ENCODE data around the gene KCNJ18. TPM values are rescaled to one million over a fixed set of nuclear protein-coding genes. Genes with fewer than 3 reads are reported as not detected.
"Not testable (repeated sequence)": the region's sequence is repeated elsewhere in the genome, so short reads cannot be mapped to it uniquely, and the experiment has no call there.

KCNJ18 gene
- total RNA-seq, 1 experiment from 2014 or later: not detected

- H3T11ph ChIP-seq (ENCODE audit: low read length); H3K79me1 ChIP-seq (ENCODE audit: insufficient read depth, low read depth, low read length, poor library complexity, severe bottlenecking); H4K91ac ChIP-seq (ENCODE audit: insufficient read length, low read depth, low read length); H3K4me3 Mint-ChIP-seq; H3K27ac ChIP-seq (ENCODE audit: insufficient read length, low read depth, low read length); H2AK5ac ChIP-seq (ENCODE audit: insufficient read length, low read length); H3K27me3 Mint-ChIP-seq (ENCODE audit: low read depth); H3K14ac ChIP-seq (ENCODE audit: insufficient read depth, low read length); H3K27ac Mint-ChIP-seq; H3K23ac ChIP-seq (ENCODE audit: insufficient read length, low read depth, low read length); H3K23me2 ChIP-seq (ENCODE audit: insufficient read length, low read depth, low read length, poor library complexity, severe bottlenecking); H3K4me2 ChIP-seq (ENCODE audit: insufficient read depth, insufficient read length, low read length); H3K9ac ChIP-seq (ENCODE audit: extremely low read depth, insufficient read length, low read length); H3K18ac ChIP-seq (ENCODE audit: insufficient read length, low read depth, low read length); H3K4me1 Mint-ChIP-seq; DNase-seq; H3K56ac ChIP-seq (ENCODE audit: insufficient read length, low read depth, low read length); H2BK20ac ChIP-seq (ENCODE audit: low read depth, low read length, poor library complexity, severe bottlenecking); H3K4me1 ChIP-seq (ENCODE audit: insufficient read depth, low read length); H3K36me3 Mint-ChIP-seq (ENCODE audit: insufficient read depth in 1 of 3, low read depth in 3 of 3); H2BK12ac ChIP-seq (ENCODE audit: insufficient read length, low read depth, low read length); H2BK120ac ChIP-seq (ENCODE audit: low read depth, low read length, poor library complexity, severe bottlenecking); H2BK15ac ChIP-seq (ENCODE audit: low read depth, low read length); H2AFZ ChIP-seq (ENCODE audit: low read length); H4K8ac ChIP-seq (replicated peaks; ENCODE audit: insufficient read length, low read depth, low read length); H3K79me2 ChIP-seq (ENCODE audit: insufficient read depth, low read length); H2BK5ac ChIP-seq (ENCODE audit: insufficient read length, low read length); H3K27me3 ChIP-seq (ENCODE audit: insufficient read depth, low read length); H4K5ac ChIP-seq (ENCODE audit: insufficient read length, low read depth, low read length); H3K4ac ChIP-seq (ENCODE audit: low read depth, low read length); H4K20me1 ChIP-seq (ENCODE audit: control insufficient read depth, insufficient read depth, insufficient read length): not testable (repeated sequence)
- no CpG with 5 or more reads among the region's 4 CpGs for WGBS (ENCODE audit: extremely low coverage, insufficient read length, low lambda C conversion rate)
- H3K9me3 Mint-ChIP-seq: peaks cover 59 to 62% of the 10 kb centered on the region in 2 experiments
- H3K9me3 ChIP-seq (ENCODE audit: control insufficient read depth, low read depth, low read length): peaks cover 35% of the 10 kb centered on the region
These were observed 6.8 kb downstream of the KCNJ18 start for GRCh38 chr17:21699124-21699523.

GRCh38 chr17:21699573-21700236, 7.4 kb downstream of the KCNJ18 start:
- H4K5ac ChIP-seq (ENCODE audit: insufficient read length, low read depth, low read length); H3K79me2 ChIP-seq (ENCODE audit: insufficient read depth, low read length); DNase-seq; H3K56ac ChIP-seq (ENCODE audit: insufficient read length, low read depth, low read length); H3K27me3 Mint-ChIP-seq (ENCODE audit: low read depth); H3K27ac Mint-ChIP-seq; H3K4me2 ChIP-seq (ENCODE audit: insufficient read depth, insufficient read length, low read length); H4K20me1 ChIP-seq (ENCODE audit: control insufficient read depth, insufficient read depth, insufficient read length); H3K23ac ChIP-seq (ENCODE audit: insufficient read length, low read depth, low read length); H3K23me2 ChIP-seq (ENCODE audit: insufficient read length, low read depth, low read length, poor library complexity, severe bottlenecking); H3K27me3 ChIP-seq (ENCODE audit: insufficient read depth, low read length); H3K79me1 ChIP-seq (ENCODE audit: insufficient read depth, low read depth, low read length, poor library complexity, severe bottlenecking); H3K4me1 ChIP-seq (ENCODE audit: insufficient read depth, low read length); H3K18ac ChIP-seq (ENCODE audit: insufficient read length, low read depth, low read length); H2BK120ac ChIP-seq (ENCODE audit: low read depth, low read length, poor library complexity, severe bottlenecking); H2BK20ac ChIP-seq (ENCODE audit: low read depth, low read length, poor library complexity, severe bottlenecking); H3K4me3 Mint-ChIP-seq; H3K14ac ChIP-seq (ENCODE audit: insufficient read depth, low read length); H4K91ac ChIP-seq (ENCODE audit: insufficient read length, low read depth, low read length); H3T11ph ChIP-seq (ENCODE audit: low read length); H2AFZ ChIP-seq (ENCODE audit: low read length); H3K4me1 Mint-ChIP-seq; H3K27ac ChIP-seq (ENCODE audit: insufficient read length, low read depth, low read length); H4K8ac ChIP-seq (replicated peaks; ENCODE audit: insufficient read length, low read depth, low read length); H2AK5ac ChIP-seq (ENCODE audit: insufficient read length, low read length); H2BK15ac ChIP-seq (ENCODE audit: low read depth, low read length); H2BK5ac ChIP-seq (ENCODE audit: insufficient read length, low read length); H3K4ac ChIP-seq (ENCODE audit: low read depth, low read length); H2BK12ac ChIP-seq (ENCODE audit: insufficient read length, low read depth, low read length); H3K9ac ChIP-seq (ENCODE audit: extremely low read depth, insufficient read length, low read length): not testable (repeated sequence)
- no CpG with 5 or more reads among the region's 16 CpGs for WGBS (ENCODE audit: extremely low coverage, insufficient read length, low lambda C conversion rate)
- Mint-ChIP-seq H3K9me3 (peaks cover 59 to 62% of the 10 kb centered on the region in 2 experiments), H3K36me3 (ENCODE audit: insufficient read depth in 1 of 3, low read depth in 3 of 3) (peaks cover 4 to 10% (median 10%) of the 10 kb centered on the region in 3 experiments; a peak in 5 of 7 replicates)
- peaks cover 39% of the 10 kb centered on the region for H3K9me3 ChIP-seq (ENCODE audit: control insufficient read depth, low read depth, low read length)
